ENCODE data around the gene UGT1A8.

DNA sequence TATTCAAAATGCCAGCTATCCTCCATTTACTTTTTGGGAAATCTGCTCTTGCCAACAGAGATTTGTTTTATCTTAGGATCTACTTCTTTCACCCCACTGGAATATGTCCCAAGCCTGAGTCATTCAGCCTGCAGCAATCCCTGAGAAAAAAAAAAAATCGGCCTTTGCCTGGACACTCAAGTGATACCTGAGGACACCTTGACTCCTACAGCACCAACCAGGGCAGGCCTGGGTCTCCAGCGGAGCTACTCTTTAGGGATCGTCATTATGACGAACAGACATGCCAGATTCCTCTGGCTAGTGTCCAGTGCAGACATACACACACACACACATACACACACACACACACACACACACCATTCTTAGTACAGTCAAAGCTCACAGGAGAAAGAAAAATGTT is 73.0 kb downstream of the UGT1A8 start:
- TF ChIP-seq CTCF (IDR thresholded peaks at IDR 0.05), result no peak
- TF ChIP-seq EP300 (IDR thresholded peaks at IDR 0.05), result no peak

Measured in sigmoid colon (tissue), 4 donors.